Measurements from ENCODE around the gene CNKSR3.

The CNKSR3 gene

DNA sequence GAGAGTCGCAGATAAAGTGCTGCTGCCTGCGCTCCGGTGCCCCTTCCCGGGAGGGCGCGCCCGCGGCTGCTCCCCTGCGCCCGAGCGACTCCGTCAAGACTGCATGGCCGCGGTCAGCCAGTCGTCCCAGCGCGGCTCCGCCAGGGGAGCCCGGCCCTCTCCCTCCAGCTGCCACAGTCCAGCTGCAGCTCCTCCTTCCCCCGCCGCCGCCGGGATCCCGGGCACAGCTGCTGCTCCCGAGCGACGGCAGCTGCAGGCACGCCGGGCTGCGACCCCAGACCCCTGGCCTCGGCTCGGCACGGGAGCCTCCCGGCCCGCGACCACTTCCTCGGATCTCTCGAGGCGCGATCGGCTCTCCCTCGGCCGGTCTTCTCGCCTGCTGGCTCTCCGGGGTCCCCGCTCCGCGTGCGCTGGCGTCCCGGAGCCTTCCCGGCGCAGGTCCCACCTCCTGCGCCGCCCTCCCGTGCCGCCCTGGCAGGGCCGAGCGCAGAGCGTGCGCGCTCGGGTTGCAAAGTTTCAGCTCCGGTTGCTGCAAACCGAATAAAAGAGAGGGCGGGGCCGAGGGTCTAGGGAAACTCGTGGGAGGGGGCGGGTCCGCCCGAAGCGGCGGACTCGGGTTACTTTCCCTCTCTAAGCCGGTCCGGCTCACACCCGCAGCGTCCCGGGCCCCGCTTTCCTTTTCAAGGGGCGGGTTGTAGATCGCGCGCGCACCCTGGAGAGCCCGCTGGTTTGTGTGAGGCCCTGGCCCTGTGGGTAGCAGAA is at the start of gene CNKSR3:
TSS of gene CNKSR3 (minus strand) at position 542 of the 762 bp plus-strand sequence. CDS start 571 bp downstream, outside the sequence.
- 0 out of 22 replicates have a peak, but pooled peaks cover 0 to 3% (median 0%) of the 10 kb centered on the region in 11 experiments for H3K9me3 ChIP-seq (replicated peaks in 1 of 11)
- H3K27ac ChIP-seq: peak within 1 kb of the TSS in 10 of 11 experiments; percentile 43 to 83 (median 76); a peak in 19 of 22 replicates
- peaks cover 0 to 26% (median 8%) of the 10 kb centered on the region in 11 experiments; a peak in 6 of 22 replicates for H4K20me1 ChIP-seq
- H3K36me3 ChIP-seq: peaks cover 0 to 7% (median 0%) of the 10 kb centered on the region in 11 experiments; a peak in 1 of 22 replicates
- peak within 1 kb of the TSS; percentile 65 to 89 (median 82) for H3K4me3 ChIP-seq
- peak in 3 of 11 experiments; percentile 16 to 47 (median 43); a peak in 3 of 22 replicates for TF ChIP-seq Cebpa-rat (IDR thresholded peaks at IDR 0.05)
- H3K27me3 ChIP-seq: 0 out of 22 replicates have a peak, but pooled peaks cover 0 to 4% (median 0%) of the 10 kb centered on the region in 11 experiments
- peaks cover 13 to 29% (median 23%) of the 10 kb centered on the region in 10 experiments for H3K4me1 ChIP-seq
- peak within 1 kb of the TSS; percentile 87 to 100 (median 98) for H3K4me2 ChIP-seq
- peak within 1 kb of the TSS; percentile 73 to 86 (median 80) for H3K9ac ChIP-seq

GRCh38 chr6:154558984-154559383 is 48.5 kb upstream of the CNKSR3 start:
- H3K36me3 ChIP-seq: no peaks in the 10 kb centered on the region
- H3K9ac ChIP-seq: no peak overlapping the region
- no peaks in the 10 kb centered on the region for H4K20me1 ChIP-seq
- H3K9me3 ChIP-seq (replicated peaks in 1 of 11): no peaks in the 10 kb centered on the region
- H3K4me2 ChIP-seq: no peak overlapping the region
- H3K27me3 ChIP-seq: no peaks in the 10 kb centered on the region
- no peak for TF ChIP-seq Cebpa-rat (IDR thresholded peaks at IDR 0.05)
- no peaks in the 10 kb centered on the region for H3K4me1 ChIP-seq
- H3K4me3 ChIP-seq: no peak overlapping the region
- H3K27ac ChIP-seq: no peak overlapping the region

DNA sequence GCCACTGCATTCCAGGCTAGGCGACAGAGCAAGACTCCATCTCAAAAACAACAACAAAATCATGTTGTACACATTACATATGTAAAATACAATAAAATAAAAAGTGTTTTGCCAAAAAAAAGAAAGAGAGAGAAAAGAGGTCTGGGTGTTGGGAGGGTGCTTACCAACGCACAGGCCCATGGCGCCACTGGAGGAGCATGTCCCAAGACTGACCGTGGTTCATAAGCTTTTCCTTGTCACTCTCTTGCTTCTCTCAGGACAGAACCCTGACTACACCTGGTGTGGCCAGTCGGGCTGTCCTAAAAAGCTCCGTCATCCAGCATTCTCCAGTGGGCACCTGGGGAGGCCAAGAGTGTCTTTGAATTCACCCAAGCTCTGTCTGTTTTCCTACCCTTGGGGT is 48.0 kb upstream of the CNKSR3 start:
- Histone ChIP-seq H3K4me1 (no peaks in the 10 kb centered on the region), H3K27me3 (no peaks in the 10 kb centered on the region), H3K27ac (no peak overlapping the region), H3K36me3 (no peaks in the 10 kb centered on the region), H4K20me1 (no peaks in the 10 kb centered on the region), H3K9me3 (replicated peaks in 1 of 11) (no peaks in the 10 kb centered on the region), H3K4me2 (no peak overlapping the region), H3K9ac (no peak overlapping the region), H3K4me3 (no peak overlapping the region)
- no peak for TF ChIP-seq Cebpa-rat (IDR thresholded peaks at IDR 0.05)

- H3K9me3 ChIP-seq (replicated peaks in 1 of 11): no peaks in the 10 kb centered on the region
- no peak overlapping the region for H3K9ac ChIP-seq
- H3K4me1 ChIP-seq: no peaks in the 10 kb centered on the region
- H3K27me3 ChIP-seq: no peaks in the 10 kb centered on the region
- H3K27ac ChIP-seq: no peak overlapping the region
- TF ChIP-seq Cebpa-rat (IDR thresholded peaks at IDR 0.05): no peak
- H3K4me2 ChIP-seq: no peak overlapping the region
- no peaks in the 10 kb centered on the region for H3K36me3 ChIP-seq
- H4K20me1 ChIP-seq: no peaks in the 10 kb centered on the region
- no peak overlapping the region for H3K4me3 ChIP-seq
Measured at GRCh38 chr6:154555073-154555677, 44.7 kb upstream of the CNKSR3 start.

DNA sequence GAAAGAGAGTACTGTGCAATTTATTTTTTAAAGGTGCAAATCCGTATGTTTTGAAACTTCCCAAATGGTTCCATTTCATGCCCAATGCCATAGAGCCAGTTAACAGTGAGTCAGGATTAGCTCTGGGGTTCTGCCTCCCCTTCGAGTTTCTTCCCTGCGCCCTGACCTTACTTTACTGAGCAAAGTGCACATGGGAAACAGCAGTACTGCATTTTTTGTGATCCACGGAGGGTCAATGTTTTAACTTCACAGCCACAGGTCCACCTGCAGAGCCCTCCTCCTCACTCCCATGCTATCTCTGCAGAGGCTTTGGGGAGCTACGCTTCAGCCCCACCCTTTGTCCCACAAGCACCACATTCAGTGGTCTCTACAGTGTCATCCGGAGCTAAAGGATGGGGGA is 44.0 kb upstream of the CNKSR3 start:
- Histone ChIP-seq H3K4me1 (no peaks in the 10 kb centered on the region), H3K9me3 (replicated peaks in 1 of 11) (no peaks in the 10 kb centered on the region), H3K4me3 (no peak overlapping the region), H3K9ac (no peak overlapping the region), H4K20me1 (no peaks in the 10 kb centered on the region), H3K36me3 (no peaks in the 10 kb centered on the region), H3K27ac (no peak overlapping the region), H3K4me2 (no peak overlapping the region), H3K27me3 (no peaks in the 10 kb centered on the region)
- no peak for TF ChIP-seq Cebpa-rat (IDR thresholded peaks at IDR 0.05)

DNA sequence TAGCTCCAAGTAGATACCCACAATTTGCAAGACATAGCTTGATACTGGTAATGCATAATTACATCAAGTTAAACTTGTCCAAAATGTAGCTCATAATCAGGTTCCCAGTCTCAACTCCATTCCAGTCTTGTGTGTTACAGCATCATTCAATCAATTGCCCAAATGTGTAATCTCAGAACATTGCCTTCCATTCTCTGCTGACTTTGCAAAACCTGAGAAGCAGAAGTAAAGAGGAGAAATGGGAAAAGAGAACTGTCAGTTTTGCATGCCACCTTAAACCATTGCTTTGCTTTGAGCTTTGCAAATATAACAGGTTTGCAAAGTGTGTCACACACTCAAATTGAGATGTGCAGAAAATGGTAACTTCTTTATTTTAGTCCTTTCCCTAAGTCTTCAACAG is 40.3 kb upstream of the CNKSR3 start:
- Histone ChIP-seq H4K20me1 (no peaks in the 10 kb centered on the region), H3K27me3 (no peaks in the 10 kb centered on the region), H3K4me1 (no peaks in the 10 kb centered on the region), H3K4me3 (no peak overlapping the region), H3K27ac (no peak overlapping the region), H3K9ac (no peak overlapping the region), H3K9me3 (replicated peaks in 1 of 11) (no peaks in the 10 kb centered on the region; a peak in 1 of 22 replicates), H3K36me3 (no peaks in the 10 kb centered on the region), H3K4me2 (no peak overlapping the region)
- no peak for TF ChIP-seq Cebpa-rat (IDR thresholded peaks at IDR 0.05)

GRCh38 chr6:154549179-154549578 is 38.7 kb upstream of the CNKSR3 start:
- Histone ChIP-seq H3K4me2 (no peak overlapping the region), H3K27ac (no peak overlapping the region), H3K4me3 (no peak overlapping the region), H3K9me3 (replicated peaks in 1 of 11) (no peaks in the 10 kb centered on the region; a peak in 1 of 22 replicates), H3K36me3 (no peaks in the 10 kb centered on the region), H3K9ac (no peak overlapping the region), H4K20me1 (no peaks in the 10 kb centered on the region), H3K27me3 (no peaks in the 10 kb centered on the region), H3K4me1 (no peaks in the 10 kb centered on the region)
- no peak for TF ChIP-seq Cebpa-rat (IDR thresholded peaks at IDR 0.05)

GRCh38 chr6:154548130-154548830 is 37.8 kb upstream of the CNKSR3 start:
- no peaks in the 10 kb centered on the region for H4K20me1 ChIP-seq
- no peaks in the 10 kb centered on the region for H3K27me3 ChIP-seq
- TF ChIP-seq Cebpa-rat (IDR thresholded peaks at IDR 0.05): no peak
- no peak overlapping the region for H3K4me2 ChIP-seq
- no peaks in the 10 kb centered on the region for H3K4me1 ChIP-seq
- H3K36me3 ChIP-seq: no peaks in the 10 kb centered on the region
- H3K9me3 ChIP-seq (replicated peaks in 1 of 11): no peaks in the 10 kb centered on the region; a peak in 1 of 22 replicates
- no peak overlapping the region for H3K9ac ChIP-seq
- no peak overlapping the region for H3K4me3 ChIP-seq
- no peak overlapping the region for H3K27ac ChIP-seq

- no peak overlapping the region for H3K4me2 ChIP-seq
- H3K4me3 ChIP-seq: no peak overlapping the region
- no peaks in the 10 kb centered on the region; a peak in 1 of 22 replicates for H3K9me3 ChIP-seq (replicated peaks in 1 of 11)
- no peaks in the 10 kb centered on the region for H3K4me1 ChIP-seq
- no peak for TF ChIP-seq Cebpa-rat (IDR thresholded peaks at IDR 0.05)
- no peaks in the 10 kb centered on the region for H3K36me3 ChIP-seq
- H3K27me3 ChIP-seq: no peaks in the 10 kb centered on the region
- no peak overlapping the region for H3K27ac ChIP-seq
- no peaks in the 10 kb centered on the region for H4K20me1 ChIP-seq
- H3K9ac ChIP-seq: no peak overlapping the region
Measured at GRCh38 chr6:154543628-154544027, 33.1 kb upstream of the CNKSR3 start.
